Urinary bladder (tissue), 4 donors: Measurements from ENCODE around the gene NEB. TPM values are rescaled to one million over a fixed set of nuclear protein-coding genes. Genes with fewer than 3 reads are reported as not detected.

Experiments used
- DNase-seq: peaks from one replicate; pipeline ENCODE4 v3.0.0-alpha.2; 2015; ENCODE audit errors: extremely low spot score
- H3K27ac ChIP-seq: one replicate; pipeline ENCODE4 v1.5.1; 2013; ENCODE audit warnings: low read depth, mild to moderate bottlenecking, moderate library complexity
- H3K36me3 ChIP-seq: one replicate; pipeline ENCODE4 v1.6.1; 2013; ENCODE audit warnings: mild to moderate bottlenecking, moderate library complexity; ENCODE audit not compliant: insufficient read depth
- H3K4me1 ChIP-seq: one replicate; pipeline ENCODE4 v1.6.1; 2013; ENCODE audit warnings: mild to moderate bottlenecking, moderate library complexity; ENCODE audit not compliant: insufficient read depth
- H3K4me3 ChIP-seq: one replicate; pipeline ENCODE4 v1.5.1; 2013; ENCODE audit warnings: low read depth, low read length
- WGBS: extraction: QIAGEN DNeasy Blood & Tissue Kit; methylation state at CpG from one replicate; pipeline ENCODE4 v1.1.7; 2013; 5-methylcytosine and 5-hydroxymethylcytosine counted together
- polyA plus RNA-seq: library from polyadenylated mRNA; stranded (reverse); fragments of 200-250 nt; gene quantifications from one replicate; pipeline ENCODE4 v1.2.3, GENCODE V29; 2013
- total RNA-seq: library from RNA; depleted of rRNA; stranded (reverse); fragments of >200 nt; gene quantifications from one replicate; pipeline ENCODE4 v1.2.3, GENCODE V29; 2014
- donor health status: healthy with polysubstance abuse.
- donor health status: healthy.

Gene NEB
- total and polyA plus RNA-seq, 2 donors: 0.29 to 79.5 TPM

DNA sequence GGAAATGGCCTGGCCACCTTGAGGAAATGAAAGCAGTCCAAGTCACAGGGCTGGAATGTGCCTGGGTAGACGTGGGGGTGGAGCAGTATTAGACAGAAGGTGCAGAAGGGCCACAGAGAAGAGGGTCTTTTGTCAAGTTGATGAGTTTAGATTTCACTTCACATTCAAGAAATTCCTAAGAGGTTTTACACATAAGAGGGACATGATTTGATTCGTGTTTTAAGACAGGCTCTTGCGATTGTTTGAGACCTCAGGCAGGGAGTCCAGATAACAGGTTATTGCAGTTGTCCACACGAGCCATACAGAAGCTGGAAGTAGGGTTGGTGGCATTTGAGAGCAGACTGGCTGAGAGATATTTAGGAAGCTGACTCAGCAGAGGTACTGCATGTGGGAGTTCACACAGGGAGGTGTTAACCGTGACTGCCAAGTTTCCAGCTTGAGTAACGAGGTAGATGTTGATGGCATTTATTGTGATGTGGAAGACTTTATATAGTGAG lies 64.6 kb downstream of the NEB start:
- Histone ChIP-seq H3K27ac (no peak overlapping the region), H3K36me3 (no peaks in the 10 kb centered on the region), H3K4me3 (no peak overlapping the region), H3K4me1 (no peaks in the 10 kb centered on the region)
- DNase-seq: no peak
- WGBS: 62% methylated on average over 6 of the region's 6 CpGs

- H3K36me3 ChIP-seq: no peaks in the 10 kb centered on the region
- DNase-seq: no peak
- WGBS: 96% methylated on average over 5 of the region's 5 CpGs
- H3K4me1 ChIP-seq: no peaks in the 10 kb centered on the region
- H3K27ac ChIP-seq: no peak overlapping the region
- no peak overlapping the region for H3K4me3 ChIP-seq
Observed at GRCh38 chr2:151668737-151669136, 65.5 kb downstream of the NEB start.

- no peaks in the 10 kb centered on the region for H3K36me3 ChIP-seq
Observed at GRCh38 chr2:151665959-151666358, 68.3 kb downstream of the NEB start.

DNA sequence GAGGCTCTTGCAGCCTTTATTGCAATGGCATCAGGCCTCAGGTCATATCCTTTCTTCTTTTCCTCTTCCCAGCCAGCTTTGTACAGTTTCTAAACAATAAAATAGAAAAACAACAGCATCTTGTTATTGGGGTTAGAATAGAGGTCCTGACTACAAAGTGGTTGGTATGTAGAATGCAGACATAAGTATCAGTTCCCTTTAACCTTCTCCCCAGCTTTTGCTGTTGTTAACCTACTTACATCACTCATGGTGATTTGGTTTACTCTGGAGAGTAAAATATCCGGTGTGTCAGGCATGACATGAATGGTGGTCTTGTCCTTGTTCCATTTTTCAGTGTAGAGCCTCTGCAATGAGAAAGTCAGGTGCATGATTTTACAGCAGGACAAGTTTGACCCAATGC lies 69.8 kb downstream of the NEB start:
- WGBS: 82% methylated on average over 1 of the region's 1 CpG
- DNase-seq: no peak
- Histone ChIP-seq H3K36me3 (no peaks in the 10 kb centered on the region), H3K4me1 (no peaks in the 10 kb centered on the region), H3K27ac (no peak overlapping the region), H3K4me3 (no peak overlapping the region)

More at GRCh38 chr2:151665959-151666358, 68.3 kb downstream of the NEB start:
- H3K4me1 ChIP-seq: no peaks in the 10 kb centered on the region
- no peak overlapping the region for H3K4me3 ChIP-seq
- WGBS: 89% methylated on average over 3 of the region's 3 CpGs
- no peak overlapping the region for H3K27ac ChIP-seq
- DNase-seq: no peak

DNA sequence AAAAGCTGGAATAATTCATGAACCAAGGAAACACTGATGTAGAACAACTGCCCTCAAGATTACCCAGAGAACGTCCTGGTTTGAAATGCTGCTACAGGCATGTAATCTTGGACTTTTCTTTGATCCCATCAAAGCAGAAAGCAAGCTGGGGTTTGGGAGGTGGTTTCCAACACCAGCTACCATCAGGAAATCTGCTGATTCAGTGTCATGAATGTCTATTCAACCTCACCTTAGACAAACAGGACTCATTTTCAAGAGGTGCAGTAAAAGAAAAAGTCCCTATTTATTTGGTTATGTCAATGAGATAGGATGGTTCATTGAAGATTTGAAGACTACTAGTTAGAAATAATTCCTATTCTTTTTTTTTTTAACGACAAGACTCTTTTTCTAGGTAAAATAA lies 72.7 kb downstream of the NEB start:
- no peak overlapping the region for H3K4me3 ChIP-seq
- H3K36me3 ChIP-seq: no peaks in the 10 kb centered on the region
- no peak for DNase-seq
- H3K27ac ChIP-seq: no peak overlapping the region
- no peaks in the 10 kb centered on the region for H3K4me1 ChIP-seq
- WGBS: 87% methylated on average over 2 of the region's 2 CpGs

DNA sequence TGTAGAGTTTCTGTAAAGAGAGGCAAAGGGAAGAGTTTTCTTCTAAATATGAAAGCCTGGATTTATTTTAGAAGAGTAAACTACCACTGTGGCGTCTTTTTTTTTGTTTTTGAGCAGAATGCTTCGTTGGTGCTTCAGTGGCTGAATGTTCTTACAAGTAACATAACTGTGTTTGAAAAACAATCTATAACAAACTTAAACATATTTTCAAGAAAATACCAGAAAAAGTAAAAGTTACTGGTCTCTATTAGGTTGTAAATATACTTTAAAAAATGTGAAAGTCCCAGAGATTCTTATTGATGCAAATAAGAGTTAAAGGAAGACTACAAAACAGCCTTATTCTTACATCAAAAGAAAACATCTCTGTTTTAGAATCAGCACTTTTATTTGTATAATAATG lies 76.2 kb downstream of the NEB start:
- Histone ChIP-seq H3K27ac (no peak overlapping the region), H3K36me3 (no peaks in the 10 kb centered on the region), H3K4me3 (no peak overlapping the region), H3K4me1 (no peaks in the 10 kb centered on the region)
- WGBS: 70% methylated on average over 2 of the region's 2 CpGs
- DNase-seq: no peak

DNA sequence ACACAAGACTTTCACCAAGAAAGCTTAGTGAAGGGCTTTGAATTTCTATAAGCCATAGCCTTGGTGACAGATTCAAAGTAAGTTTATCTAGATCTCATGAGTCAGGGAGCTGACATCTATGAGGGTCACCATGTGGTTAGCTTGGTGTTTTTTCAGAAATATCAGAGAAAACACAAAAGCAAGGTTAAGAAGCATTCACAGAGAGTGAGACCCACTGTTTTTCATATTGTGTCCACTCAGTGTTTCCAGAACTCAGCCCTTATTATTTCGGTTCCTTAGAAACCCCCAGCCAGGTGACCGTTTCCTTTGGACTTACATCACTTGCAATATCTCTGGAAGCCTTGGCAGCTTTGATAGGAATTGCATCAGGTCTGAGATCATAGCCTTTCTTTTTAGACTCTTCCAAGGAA lies 76.6 kb downstream of the NEB start:
- WGBS: 58% methylated on average over 2 of the region's 2 CpGs
- H3K4me1 ChIP-seq: no peaks in the 10 kb centered on the region
- no peak overlapping the region for H3K27ac ChIP-seq
- no peak for DNase-seq
- no peak overlapping the region for H3K4me3 ChIP-seq
- no peaks in the 10 kb centered on the region for H3K36me3 ChIP-seq

DNA sequence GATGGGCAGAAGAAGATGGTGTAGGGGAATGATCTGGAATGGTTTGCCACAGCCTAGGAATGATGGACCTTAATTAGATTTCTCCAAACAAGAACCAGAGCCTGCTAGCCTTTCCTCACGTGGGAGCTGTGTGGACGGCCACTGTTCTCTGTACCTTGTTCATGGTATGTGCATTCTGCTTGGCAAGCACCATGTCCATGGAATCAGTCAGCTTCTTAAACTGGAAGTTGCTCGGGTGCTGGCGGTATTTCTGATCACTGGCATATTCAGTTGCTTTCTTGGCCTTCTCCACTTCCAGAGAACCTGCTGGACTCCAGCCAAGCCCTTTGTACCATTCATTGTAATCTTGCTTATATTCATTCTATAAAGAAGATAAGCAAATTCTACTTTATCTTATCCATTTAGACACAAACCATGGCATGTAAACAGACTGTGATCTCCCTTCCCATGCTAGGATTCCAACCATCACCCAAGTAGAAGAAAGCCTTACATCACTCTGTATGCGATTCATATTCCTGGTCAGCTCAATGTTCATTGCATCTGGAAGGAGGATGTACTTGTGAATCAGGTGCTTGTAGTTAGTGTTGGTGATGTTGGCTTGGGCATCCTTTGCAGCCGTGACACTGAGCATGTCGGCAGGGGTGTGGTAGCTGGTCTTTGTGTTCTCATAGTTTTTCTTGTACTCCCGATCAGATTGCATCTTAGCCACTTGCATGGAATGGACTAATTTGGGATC lies 78.4 kb downstream of the NEB start:
- 57% methylated on average over 8 of the region's 8 CpGs for WGBS
- DNase-seq: no peak
- no peaks in the 10 kb centered on the region for H3K4me1 ChIP-seq

GRCh38 chr2:151654891-151655290 lies 79.4 kb downstream of the NEB start:
- Histone ChIP-seq H3K4me1 (no peaks in the 10 kb centered on the region), H3K36me3 (no peaks in the 10 kb centered on the region), H3K27ac (no peak overlapping the region), H3K4me3 (no peak overlapping the region)
- DNase-seq: no peak

More for the DNA sequence above, 78.4 kb downstream of the NEB start:
- Histone ChIP-seq H3K36me3 (no peaks in the 10 kb centered on the region), H3K27ac (no peak overlapping the region), H3K4me3 (no peak overlapping the region)

DNA sequence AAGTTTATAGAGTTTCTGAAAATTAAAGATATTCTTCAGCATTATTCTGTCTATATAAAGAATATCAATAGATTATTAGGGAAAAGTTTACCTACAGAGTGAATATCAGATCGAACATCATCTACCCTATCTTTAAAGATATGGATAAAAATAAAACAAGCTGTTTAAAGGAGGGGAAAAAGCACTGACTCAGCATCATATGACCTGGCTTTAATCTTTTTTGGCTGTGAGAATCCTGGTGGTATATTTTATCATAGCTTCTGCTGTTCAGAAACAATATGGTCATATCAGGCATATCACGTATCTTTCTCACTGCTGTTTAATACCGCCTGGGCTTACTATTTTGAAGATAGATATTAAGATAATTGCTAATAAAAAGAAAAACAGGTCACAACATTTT lies 80.2 kb downstream of the NEB start:
- H3K36me3 ChIP-seq: no peaks in the 10 kb centered on the region
- DNase-seq: no peak

GRCh38 chr2:151651274-151651673 lies 83.0 kb downstream of the NEB start:
- 77% methylated on average over 3 of the region's 3 CpGs for WGBS
- H3K36me3 ChIP-seq: no peaks in the 10 kb centered on the region

More for the DNA sequence above, 80.2 kb downstream of the NEB start:
- WGBS: 76% methylated on average over 3 of the region's 3 CpGs
- Histone ChIP-seq H3K4me3 (no peak overlapping the region), H3K4me1 (no peaks in the 10 kb centered on the region), H3K27ac (no peak overlapping the region)

DNA sequence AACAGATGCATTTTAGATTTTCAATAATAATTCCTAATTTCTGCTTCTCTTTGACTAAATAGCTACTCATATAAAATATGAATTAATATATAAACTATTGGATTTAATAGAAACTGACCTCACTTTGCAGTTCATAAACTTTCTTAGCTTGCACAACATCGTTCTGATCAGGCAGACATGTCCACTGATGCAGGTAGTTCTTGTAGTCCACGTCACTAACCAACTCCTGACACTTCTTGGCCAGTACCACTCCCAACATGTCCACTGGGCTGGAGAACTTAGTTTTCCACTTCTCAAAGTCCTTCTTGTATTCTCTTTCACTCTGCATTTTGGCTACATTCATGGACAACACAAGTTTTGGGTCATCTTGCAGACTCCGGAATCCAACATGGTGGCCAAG lies 83.8 kb downstream of the NEB start:
- no peaks in the 10 kb centered on the region for H3K36me3 ChIP-seq
- no peak overlapping the region for H3K4me3 ChIP-seq
- DNase-seq: no peak
- no peak overlapping the region for H3K27ac ChIP-seq
- no peaks in the 10 kb centered on the region for H3K4me1 ChIP-seq
- WGBS: 94% methylated on average over 3 of the region's 3 CpGs

More at GRCh38 chr2:151651274-151651673, 83.0 kb downstream of the NEB start:
- H3K4me3 ChIP-seq: no peak overlapping the region
- H3K27ac ChIP-seq: no peak overlapping the region
- H3K4me1 ChIP-seq: no peaks in the 10 kb centered on the region
- no peak for DNase-seq

DNA sequence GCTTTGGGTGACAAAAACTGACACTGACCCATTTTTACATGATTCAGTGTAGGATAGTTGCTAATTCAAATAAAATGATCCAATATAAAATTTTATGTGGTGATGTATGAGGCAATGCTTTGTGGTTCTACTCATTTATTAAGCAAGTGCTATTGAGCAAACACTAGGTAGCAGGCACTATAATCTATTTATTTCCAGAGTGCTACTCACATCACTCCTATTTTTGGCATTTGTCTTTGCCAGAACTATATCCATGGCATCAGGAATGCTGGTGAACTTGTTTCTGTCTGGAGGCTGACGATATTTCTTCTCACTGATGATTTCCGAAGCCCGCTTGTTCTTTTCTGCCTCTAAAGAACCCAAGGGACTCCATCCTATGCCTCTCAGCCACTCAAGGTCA lies 84.3 kb downstream of the NEB start:
- Histone ChIP-seq H3K4me3 (no peak overlapping the region), H3K36me3 (no peaks in the 10 kb centered on the region), H3K27ac (no peak overlapping the region), H3K4me1 (no peaks in the 10 kb centered on the region)
- WGBS: 95% methylated on average over 3 of the region's 3 CpGs
- no peak for DNase-seq

- Histone ChIP-seq H3K4me3 (no peak overlapping the region), H3K27ac (no peak overlapping the region), H3K36me3 (no peaks in the 10 kb centered on the region), H3K4me1 (no peaks in the 10 kb centered on the region)
- 74% methylated on average over 1 of the region's 1 CpG for WGBS
- no peak for DNase-seq
Observed at GRCh38 chr2:151649400-151649799, 84.9 kb downstream of the NEB start.
